Right hindlimb (tissue), 1 donor: Measurements from ENCODE around the gene ADH5.
"Not testable (repeated sequence)": the region's sequence is repeated elsewhere in the genome, so short reads cannot be mapped to it uniquely, and the experiment has no call there.

Experiments used
- DNase-seq: peaks from one replicate; pipeline ENCODE4 v3.0.0-alpha.2; 2018

Gene ADH5

GRCh38 chr4:99088481-99089365 lies at the start of gene ADH5:
Gene ADH5, minus strand, starts transcription at chr4:99088788. Its CDS starts 88 bp downstream, at chr4:99088700.
- DNase-seq = peak; percentile 95

- no peak for DNase-seq
These were observed 47.7 kb upstream of the ADH5 start for GRCh38 chr4:99136329-99136728.

DNA sequence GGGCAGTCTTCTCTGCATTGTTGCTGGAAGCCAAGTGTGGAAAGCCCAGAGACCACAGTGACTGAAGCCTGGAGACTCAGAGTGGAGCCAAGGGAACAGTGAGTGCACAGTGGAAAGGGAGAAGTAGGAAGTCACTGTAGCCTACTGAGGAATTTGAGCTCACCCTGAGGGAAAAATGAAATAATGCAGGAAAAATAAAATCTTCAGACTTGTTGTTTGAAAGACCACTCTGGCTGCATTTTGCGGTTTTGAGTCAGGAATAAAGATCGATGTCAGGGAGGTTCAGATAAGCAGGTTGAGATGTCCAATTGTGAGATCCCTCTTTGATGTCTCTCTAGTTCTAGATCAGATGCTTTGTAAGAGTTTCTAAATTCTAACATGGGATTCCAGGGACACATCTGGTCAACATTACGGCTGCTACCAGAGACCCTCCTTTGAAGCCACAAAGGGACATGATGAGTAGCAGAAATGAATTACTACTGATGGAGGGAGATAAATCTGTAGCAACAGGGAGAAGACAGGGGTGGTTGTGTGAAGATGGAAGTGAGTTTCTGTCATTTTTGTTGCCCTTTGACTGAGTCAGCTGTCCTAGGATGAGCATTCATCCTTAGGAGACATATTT lies 47.1 kb upstream of the ADH5 start:
- DNase-seq = no peak

DNA sequence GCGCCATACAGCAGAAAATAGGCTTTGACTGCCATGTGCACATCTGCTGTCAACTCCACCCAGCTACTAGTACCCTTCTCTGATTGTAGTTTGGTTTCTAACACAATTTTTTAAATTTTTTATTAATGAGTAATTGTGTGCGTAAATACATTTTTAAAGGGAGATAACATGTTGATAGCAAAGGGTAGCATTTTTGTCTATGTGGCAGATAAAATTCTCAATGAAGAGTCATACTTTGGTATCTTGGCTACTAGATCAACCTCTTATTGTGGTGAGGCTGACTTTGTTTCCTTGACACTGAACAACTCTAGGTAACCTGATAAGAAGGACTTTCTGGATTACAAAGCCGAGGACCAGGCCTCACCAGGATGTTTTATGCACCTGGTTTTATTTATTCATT lies 46.0 kb upstream of the ADH5 start:
- no peak for DNase-seq

DNA sequence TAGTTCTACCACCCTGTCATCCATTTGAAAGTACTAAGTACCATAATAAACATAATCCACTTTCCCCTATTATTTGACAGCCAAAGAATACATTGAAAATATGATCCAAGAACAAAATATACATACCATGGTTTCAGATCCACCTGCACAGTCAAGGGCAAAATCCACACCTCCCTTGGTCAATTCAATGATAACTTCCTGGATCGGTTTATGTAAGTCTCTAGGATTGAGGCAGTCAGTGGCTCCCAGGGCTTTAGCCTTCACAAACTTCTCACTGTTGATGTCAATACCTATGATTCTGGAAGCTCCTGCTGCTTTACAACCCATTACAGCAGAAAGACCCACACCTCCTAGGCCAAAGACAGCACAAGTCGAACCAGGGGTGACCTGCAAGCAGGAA lies 42.8 kb upstream of the ADH5 start:
- no peak for DNase-seq

- no peak for DNase-seq
These were observed 37.8 kb upstream of the ADH5 start for GRCh38 chr4:99126376-99126775.

GRCh38 chr4:99121008-99121407 lies 32.4 kb upstream of the ADH5 start:
- no peak for DNase-seq

DNA sequence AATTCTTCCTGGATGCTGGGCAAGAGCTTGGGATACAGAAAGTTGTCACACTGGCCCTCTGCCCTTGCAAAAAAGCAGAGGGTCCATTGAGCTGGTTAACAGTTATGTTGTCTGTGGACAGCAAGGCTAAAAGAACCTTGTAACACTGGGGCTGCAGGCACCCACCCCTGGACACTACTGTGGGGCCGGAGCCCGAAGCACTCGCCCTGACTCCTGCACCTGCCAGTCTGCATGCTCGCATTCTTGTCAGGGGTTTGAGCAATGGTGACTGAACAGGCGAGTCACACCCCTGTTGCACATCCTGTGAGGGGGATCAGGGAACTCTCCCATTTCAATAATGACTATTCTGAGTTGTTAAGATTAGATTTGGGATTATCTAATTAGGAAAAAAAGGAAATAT lies 31.9 kb upstream of the ADH5 start:
- no peak for DNase-seq

GRCh38 chr4:99117876-99118693 lies 29.5 kb upstream of the ADH5 start:
- DNase-seq = no peak

GRCh38 chr4:99117122-99117841 lies 28.7 kb upstream of the ADH5 start:
- not testable (repeated sequence) for DNase-seq

GRCh38 chr4:99109286-99109685 lies 20.7 kb upstream of the ADH5 start:
- DNase-seq = not testable (repeated sequence)

DNA sequence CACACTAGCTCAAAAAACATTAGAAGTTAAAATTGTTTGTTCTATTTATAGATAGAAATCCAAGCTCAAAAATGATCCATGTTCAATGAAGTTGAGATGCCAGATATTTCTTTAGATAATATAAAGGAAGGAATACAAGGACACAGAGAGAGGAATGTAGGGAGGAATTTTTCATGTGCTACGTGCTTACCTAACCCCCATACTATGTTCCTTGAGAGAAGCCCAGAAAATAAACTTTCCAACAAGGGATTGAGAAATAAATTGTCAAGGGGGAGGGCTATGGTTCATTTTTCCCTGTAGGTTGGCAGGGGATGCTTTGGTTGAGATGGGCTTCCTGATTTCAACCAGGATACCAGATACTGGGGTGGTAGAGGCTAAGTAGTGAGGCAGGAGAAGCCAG lies 15.6 kb upstream of the ADH5 start:
- no peak for DNase-seq

GRCh38 chr4:99103166-99103565 lies 14.6 kb upstream of the ADH5 start:
- no peak for DNase-seq

DNA sequence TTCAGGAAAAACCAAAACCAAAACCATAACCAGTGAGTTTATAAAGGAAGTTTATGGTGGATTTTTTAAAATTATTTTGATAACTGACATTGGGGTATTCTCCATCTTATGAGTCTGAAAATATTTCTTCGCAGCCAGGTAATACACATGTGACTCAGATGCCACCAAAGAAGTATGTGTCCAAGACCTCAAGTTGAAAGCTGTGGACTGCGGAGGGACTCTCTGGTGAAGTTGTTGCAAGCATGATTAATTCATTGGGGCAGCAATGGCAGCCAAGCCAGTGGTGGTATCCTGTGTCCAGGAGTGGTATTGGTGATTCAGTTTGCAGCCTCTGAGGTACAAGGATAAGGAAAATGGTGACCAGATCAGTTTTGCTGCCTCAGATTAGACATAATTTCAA lies 14.0 kb upstream of the ADH5 start:
- DNase-seq = no peak

DNA sequence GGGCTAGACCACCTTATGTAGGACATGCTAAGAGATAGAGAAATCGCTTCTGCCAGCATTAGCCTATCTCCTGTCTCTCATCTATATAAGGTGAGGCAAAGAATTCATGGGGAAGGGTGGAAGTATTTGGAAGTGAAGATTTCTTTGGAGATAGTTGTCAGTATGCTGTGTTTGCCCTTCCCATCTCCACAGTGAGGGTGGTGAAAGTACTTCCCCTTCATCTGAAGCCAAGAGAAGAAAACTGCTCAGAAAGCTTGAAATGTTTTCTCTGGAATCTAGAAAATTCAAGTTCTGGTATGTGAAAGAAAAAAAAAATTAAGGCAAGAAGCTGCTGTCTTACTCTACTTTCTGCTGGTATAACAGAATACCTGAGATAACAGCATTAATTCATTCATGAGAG lies 12.3 kb upstream of the ADH5 start:
- no peak for DNase-seq

DNA sequence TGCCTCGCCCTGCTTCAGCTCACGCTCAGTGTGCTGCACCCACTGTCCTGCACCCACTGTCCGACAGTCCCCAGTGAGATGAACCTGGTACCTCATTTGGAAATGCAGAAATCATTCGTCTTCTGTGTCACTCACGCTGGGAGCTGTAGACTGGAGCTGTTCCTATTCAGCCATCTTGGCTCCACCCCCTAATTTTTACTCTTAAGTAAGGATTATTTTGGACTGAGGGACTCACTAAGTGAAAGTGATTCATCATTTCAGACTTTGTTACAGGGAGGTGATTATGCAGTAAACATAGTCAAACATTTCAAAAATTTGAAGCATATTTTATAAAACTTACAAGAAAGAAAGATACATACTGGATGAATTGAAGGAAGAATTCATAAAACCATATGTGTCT lies 11.2 kb upstream of the ADH5 start:
- DNase-seq = not testable (repeated sequence)

DNA sequence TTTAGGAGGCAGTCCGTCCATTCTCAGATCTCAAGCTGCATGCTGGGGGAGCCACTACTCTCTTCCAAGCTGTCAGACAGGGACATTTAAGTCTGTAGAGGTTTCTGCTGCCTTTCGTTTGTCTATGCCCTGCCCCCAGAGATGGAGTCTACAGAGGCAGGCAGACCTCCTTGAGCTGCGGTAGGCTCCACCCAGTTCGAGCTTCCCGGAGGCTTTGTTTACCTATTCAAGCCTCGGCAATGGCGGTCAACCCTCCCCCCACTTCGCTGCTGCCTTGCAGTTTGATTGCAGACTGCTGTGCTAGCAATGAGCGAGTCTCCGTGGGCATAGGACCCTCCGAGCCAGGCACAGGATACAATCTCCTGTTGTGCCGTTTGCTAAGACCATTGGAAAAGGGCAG lies 10.7 kb upstream of the ADH5 start:
- no peak for DNase-seq

DNA sequence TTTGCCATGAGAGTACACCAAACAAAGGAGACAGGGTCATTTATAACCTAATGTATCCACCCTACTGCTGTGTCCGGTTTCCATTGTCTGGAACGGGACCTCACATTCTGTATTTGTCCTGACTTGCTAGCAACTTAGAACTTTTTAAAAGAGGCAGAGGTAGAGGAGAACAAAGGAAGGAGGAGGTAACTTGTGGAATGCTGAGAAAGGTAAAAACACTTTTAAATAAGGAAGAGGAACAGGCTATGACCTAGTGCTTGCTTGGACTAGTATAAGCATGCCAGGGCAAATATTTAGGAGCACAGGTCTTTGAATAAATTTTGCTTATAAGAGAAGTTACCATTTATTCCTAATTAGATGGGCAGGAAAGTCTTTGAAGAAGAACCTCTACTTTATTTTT lies 3.3 kb upstream of the ADH5 start:
- DNase-seq = not testable (repeated sequence)

DNA sequence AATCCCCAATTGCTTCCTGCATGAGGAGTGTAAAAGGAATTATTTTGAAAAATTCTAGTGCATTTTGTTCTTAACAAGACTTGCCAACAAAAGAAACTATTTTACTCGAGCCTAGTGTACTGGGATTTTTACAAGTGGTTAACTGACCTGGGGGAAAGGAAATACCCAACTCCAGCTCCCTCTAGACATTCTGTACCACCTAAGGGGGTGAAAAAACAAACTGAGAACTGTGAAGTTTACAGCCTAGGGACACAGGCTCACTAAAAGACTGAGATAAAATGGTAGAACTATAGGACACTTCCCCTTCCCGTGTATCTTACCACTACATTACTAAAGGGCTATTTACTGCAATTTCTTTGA lies 2.6 kb upstream of the ADH5 start:
- DNase-seq = no peak

DNA sequence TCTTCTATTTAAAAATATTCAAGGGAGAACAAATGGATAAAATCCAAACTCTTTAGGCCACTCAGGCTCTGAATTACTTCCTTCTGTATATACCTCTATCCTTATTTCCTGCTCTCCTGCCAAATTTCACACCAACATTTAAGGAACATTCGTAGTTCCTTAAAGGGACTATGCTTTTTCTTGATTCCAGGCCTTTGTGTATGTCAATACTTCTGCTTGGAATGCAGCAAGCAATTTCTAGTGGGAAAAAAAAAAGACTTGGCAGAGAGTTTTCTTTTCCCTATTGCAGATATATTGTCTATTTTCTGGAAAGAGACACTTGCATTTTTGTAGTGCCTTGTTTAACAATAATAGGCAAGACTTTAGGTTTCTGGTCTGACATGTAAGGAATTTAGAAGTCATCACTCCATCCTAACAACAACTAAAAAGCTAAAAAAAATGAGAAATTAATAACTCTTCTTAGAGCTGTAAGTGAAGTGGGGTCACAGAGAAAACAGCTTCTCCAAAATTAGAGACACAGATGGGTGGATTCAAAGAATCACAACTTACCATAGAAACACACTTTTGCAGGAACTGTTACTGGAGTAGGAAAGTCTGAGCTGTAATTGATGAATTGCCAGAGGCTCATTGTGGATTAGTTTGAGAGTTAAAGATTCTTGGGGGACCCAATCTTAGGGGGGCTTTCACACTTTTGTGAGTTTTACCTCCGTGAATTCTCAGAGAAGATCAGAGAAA lies 2.1 kb upstream of the ADH5 start:
- no peak for DNase-seq

GRCh38 chr4:99088023-99088449 lies 552 bp downstream of the ADH5 start:
- DNase-seq = no peak

- DNase-seq = no peak
These were observed 4.0 kb downstream of the ADH5 start for GRCh38 chr4:99084595-99084994.
